Colonic mucosa (tissue), 4 donors: ENCODE measurements around the gene RPL38. TPM values are rescaled to one million over a fixed set of nuclear protein-coding genes. Genes with fewer than 3 reads are reported as not detected.

Experiments used
- DNase-seq: peaks from one replicate; pipeline ENCODE4 v3.0.0-alpha.2; 2020
- H3K27ac ChIP-seq: fragments of 200-600 bp; one replicate; pipeline ENCODE4 v1.8.0; 2021
- H3K27me3 ChIP-seq: fragments of 200-600 bp; one replicate; pipeline ENCODE4 v1.8.0; 2021
- H3K36me3 ChIP-seq: fragments of 200-600 bp; one replicate; pipeline ENCODE4 v1.8.0; 2021
- H3K4me1 ChIP-seq: fragments of 200-600 bp; one replicate; pipeline ENCODE4 v1.8.0; 2021; ENCODE audit warnings: mild to moderate bottlenecking
- H3K4me3 ChIP-seq: fragments of 200-600 bp; one replicate; pipeline ENCODE4 v1.8.0; 2021
- H3K9ac ChIP-seq, 2 donors: one replicate each; pipeline ENCODE4 v1.7.0; 2013; ENCODE audit warnings: control low read depth in 2 of 2, low read depth in 2 of 2, low read length in 2 of 2
- H3K9me3 ChIP-seq: fragments of 200-600 bp; one replicate; pipeline ENCODE4 v1.8.0; 2021
- intact Hi-C: fragments of 100-400 bp; cut with DNase I; formaldehyde crosslinking; loops from one replicate; pipeline ENCODE4 v1.14.1; 2022
- total RNA-seq, 2 donors: library from RNA; stranded (reverse); fragmentation: NEBNext Ultra II Directional in 1 of 2; extraction: Animal tissue kit (Norgen Biotek cat#: 25700) in 1 of 2; gene quantifications; one replicate each; pipeline ENCODE4 v1.2.1, GENCODE V29; 2021
- TF ChIP-seq, protein P1 (sequence below): fragments of 200-600 bp; IDR thresholded peaks from one replicate; pipeline ENCODE4 v1.8.0; 2022; ENCODE audit warnings: antibody characterized with exemption, mild to moderate bottlenecking
- donor health status: healthy.
- donor health status: DM: no; HTN: no; CAD: no.
- donor health status: DM: no; HTN: no; CAD: no.

RPL38 gene
- total RNA-seq, 2 donors from 2014 or later = 723 to 795 TPM

DNA sequence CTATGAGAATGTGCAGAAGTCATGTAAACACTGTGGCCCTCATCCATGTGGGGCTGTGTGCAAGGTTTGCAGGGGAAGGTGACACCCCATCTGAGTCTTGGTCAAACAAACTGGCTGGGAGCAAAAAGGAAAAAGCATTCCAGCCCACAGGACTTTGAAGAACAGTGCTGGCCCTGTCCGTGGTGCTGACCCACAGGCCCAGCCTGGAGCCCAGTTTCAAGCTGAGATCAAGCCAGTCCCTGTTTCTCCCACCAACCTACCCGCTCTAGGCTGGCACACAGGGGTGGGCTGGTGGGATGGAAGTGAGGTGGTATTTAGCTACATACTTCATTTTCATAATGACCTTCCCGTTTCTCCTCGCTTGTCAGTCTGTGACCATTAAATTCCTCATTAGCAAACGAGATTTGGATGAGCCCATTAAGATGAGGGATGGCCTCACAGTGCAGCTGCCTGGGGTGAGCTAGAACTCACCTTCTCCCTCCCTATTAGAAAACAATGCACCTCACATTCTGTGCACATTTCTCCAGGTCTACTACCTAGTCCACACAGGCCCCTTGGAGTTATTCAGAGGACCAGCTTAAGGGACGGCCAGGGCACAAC, 12.6 kb upstream of the RPL38 start:
- Histone ChIP-seq H3K9ac (no peak overlapping the region), H3K9me3 (no peaks in the 10 kb centered on the region), H3K36me3 (no peaks in the 10 kb centered on the region), H3K27ac (no peak overlapping the region), H3K27me3 (no peaks in the 10 kb centered on the region), H3K4me3 (no peak overlapping the region), H3K4me1 (peaks cover 5% of the 10 kb centered on the region)
- TF ChIP-seq, protein P1, sequence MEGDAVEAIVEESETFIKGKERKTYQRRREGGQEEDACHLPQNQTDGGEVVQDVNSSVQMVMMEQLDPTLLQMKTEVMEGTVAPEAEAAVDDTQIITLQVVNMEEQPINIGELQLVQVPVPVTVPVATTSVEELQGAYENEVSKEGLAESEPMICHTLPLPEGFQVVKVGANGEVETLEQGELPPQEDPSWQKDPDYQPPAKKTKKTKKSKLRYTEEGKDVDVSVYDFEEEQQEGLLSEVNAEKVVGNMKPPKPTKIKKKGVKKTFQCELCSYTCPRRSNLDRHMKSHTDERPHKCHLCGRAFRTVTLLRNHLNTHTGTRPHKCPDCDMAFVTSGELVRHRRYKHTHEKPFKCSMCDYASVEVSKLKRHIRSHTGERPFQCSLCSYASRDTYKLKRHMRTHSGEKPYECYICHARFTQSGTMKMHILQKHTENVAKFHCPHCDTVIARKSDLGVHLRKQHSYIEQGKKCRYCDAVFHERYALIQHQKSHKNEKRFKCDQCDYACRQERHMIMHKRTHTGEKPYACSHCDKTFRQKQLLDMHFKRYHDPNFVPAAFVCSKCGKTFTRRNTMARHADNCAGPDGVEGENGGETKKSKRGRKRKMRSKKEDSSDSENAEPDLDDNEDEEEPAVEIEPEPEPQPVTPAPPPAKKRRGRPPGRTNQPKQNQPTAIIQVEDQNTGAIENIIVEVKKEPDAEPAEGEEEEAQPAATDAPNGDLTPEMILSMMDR = no peak
- no peak for DNase-seq
- intact Hi-C loops = no loop called here

DNA sequence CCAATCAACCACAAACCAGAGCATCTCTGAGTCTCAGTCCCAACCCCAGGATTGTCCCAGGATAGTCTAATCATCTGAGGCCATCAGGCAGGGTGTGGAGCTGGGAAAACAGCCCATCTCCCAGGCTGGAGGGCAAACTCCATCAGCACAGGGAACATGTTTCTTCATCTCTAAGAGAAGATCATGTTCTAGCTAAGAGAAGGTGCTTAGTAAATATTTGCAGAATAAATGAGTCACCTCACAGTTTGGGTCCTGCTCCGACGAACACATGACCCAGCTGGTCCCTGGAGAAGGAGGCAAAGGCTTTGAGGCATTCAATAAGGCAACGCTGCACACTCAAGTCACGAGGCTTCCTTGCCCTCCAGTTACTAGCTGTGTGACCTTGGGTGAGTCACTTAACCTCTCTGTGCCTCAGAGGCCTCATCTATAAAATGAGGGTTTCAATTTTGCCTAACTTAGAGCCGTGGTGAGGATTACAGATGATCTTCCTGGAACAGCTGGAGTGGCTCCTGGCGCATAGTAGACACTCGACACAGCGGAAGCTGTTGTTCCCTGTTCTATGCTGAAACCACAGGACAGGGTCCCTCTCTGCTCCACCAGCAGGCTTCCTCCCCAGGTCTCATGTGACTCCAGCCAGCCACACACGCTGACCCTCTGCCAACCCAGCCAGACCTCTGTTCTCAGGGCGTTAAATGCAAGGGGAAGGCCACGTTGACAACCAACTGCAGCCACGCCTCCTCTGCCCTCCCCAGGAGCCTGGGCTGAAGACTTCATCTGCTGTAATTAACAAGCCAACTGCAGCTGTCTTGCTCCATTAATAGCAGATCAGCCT, 10.3 kb upstream of the RPL38 start:
- no peaks in the 10 kb centered on the region for H3K9me3 ChIP-seq
- no peaks in the 10 kb centered on the region for H3K27me3 ChIP-seq
- H3K36me3 ChIP-seq = no peaks in the 10 kb centered on the region
- H3K4me3 ChIP-seq = no peak overlapping the region
- no peak overlapping the region for H3K27ac ChIP-seq
- peak; percentile 32 for DNase-seq
- H3K4me1 ChIP-seq = peaks cover 5% of the 10 kb centered on the region
- no peak overlapping the region for H3K9ac ChIP-seq
- TF ChIP-seq, protein P1 = no peak
- intact Hi-C loops = no loop called here

DNA sequence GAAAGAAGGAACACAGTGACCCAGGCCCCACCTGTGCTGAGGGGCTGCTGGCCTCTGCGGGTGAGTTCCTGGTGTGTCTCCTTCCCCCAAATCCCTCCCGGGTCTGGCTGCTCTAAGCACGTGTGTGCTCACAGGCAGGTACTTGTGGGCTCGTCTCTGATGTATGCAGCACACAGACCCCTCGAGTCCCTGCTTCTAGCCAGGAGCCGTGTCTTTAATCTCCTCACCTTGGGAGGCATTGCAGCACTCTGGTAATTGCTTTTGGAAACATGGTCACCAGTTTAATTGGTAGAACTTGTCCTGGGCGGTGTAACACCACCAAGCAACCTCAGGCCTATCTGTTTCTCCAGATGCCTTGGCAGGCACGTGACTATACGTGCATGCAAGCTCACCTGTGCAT, 8.8 kb upstream of the RPL38 start:
- no peak overlapping the region for H3K4me3 ChIP-seq
- DNase-seq = no peak
- no peaks in the 10 kb centered on the region for H3K27me3 ChIP-seq
- intact Hi-C loops = no loop called here
- H3K9ac ChIP-seq = no peak overlapping the region
- peaks cover 5% of the 10 kb centered on the region for H3K4me1 ChIP-seq
- TF ChIP-seq, protein P1 = no peak
- H3K36me3 ChIP-seq = no peaks in the 10 kb centered on the region
- H3K9me3 ChIP-seq = no peaks in the 10 kb centered on the region
- H3K27ac ChIP-seq = no peak overlapping the region

DNA sequence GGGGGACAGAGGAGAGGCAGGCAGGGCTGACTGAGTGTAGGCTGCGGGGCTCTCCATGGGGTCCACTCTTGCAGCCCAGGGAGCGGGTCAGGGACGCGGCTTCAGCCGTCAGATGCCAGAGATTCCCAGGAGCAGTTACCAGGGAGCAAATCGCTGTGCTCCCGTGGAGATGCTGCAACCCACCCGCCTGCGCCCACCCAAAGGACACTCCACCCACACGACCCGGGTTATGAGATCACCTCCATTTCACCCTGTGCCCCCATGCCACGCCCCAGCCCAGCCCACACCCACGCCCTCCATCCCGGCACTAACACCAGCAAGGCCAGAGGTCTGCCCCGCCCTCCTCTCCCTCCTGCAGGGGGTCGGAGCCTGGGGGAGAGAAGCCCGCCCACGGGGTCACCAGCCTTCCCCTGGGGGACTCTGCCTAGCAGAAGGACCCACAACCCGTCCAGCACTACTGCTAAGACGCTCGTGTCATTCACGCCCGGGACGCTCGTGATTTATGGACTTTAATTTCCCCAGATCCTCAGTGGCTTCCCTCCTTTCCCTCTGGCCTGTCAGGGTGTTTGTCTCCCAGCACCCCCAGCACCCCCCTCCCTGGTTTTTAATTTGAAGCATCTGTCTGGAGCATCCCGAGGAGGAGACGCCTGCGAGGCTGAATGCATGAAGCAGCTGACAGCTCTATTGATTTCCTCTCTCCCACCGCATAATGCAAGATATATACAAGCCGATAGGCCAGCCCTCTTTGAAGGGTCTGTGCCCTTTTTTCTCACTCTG, 6.7 kb upstream of the RPL38 start:
- intact Hi-C loops = no loop called here
- no peak overlapping the region for H3K9ac ChIP-seq
- H3K4me3 ChIP-seq = no peak overlapping the region
- no peaks in the 10 kb centered on the region for H3K36me3 ChIP-seq
- H3K4me1 ChIP-seq = peaks cover 5% of the 10 kb centered on the region
- peaks cover 13% of the 10 kb centered on the region for H3K27me3 ChIP-seq
- no peak for DNase-seq
- TF ChIP-seq, protein P1 = no peak
- H3K9me3 ChIP-seq = no peaks in the 10 kb centered on the region
- no peak overlapping the region for H3K27ac ChIP-seq

DNA sequence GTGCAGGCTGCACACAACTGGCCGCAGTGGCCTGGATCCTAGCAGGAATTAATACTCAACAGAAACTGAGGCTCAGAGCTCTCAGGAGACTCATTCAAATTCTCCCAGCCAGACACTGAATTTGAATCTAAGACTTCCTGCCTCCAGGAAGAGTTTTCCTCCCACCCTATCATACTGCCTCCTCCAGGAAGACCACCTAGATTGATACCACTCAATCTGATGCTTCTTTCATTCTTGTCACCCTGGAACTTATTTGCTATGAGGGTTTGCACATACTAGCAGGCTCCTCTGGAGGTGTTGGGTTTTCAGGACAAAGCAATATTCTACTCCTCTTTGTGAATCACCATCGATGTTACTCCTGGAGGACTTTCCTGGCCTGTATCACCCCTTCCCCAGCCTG, 5.7 kb upstream of the RPL38 start:
- TF ChIP-seq, protein P1 = no peak
- no peak overlapping the region for H3K4me3 ChIP-seq
- peaks cover 2% of the 10 kb centered on the region for H3K4me1 ChIP-seq
- no peaks in the 10 kb centered on the region for H3K36me3 ChIP-seq
- peaks cover 13% of the 10 kb centered on the region for H3K27me3 ChIP-seq
- H3K27ac ChIP-seq = no peak overlapping the region
- no peak overlapping the region for H3K9ac ChIP-seq
- DNase-seq = no peak
- H3K9me3 ChIP-seq = no peaks in the 10 kb centered on the region
- intact Hi-C loops = no loop called here
